GM12864 (cell line): ENCODE measurements around the gene DHRS1.

Experiments
- DNase-seq: peaks from one replicate; pipeline ENCODE4 v3.0.0-alpha.2; 2011; ENCODE audit warnings: low read depth
- H3K4me3 ChIP-seq: 2 replicates; pipeline ENCODE4 v1.5.1; 2011; ENCODE audit warnings: mild to moderate bottlenecking, low read depth, low read length, control low read depth
- TF ChIP-seq, protein P1 (sequence below): IDR thresholded peaks from 2 replicates; pipeline ENCODE4 v1.5.1; 2011; ENCODE audit warnings: low read depth, mild to moderate bottlenecking, moderate library complexity, low read length, control low read depth, inconsistent platforms; ENCODE audit errors: missing control alignments

DHRS1 gene

DNA sequence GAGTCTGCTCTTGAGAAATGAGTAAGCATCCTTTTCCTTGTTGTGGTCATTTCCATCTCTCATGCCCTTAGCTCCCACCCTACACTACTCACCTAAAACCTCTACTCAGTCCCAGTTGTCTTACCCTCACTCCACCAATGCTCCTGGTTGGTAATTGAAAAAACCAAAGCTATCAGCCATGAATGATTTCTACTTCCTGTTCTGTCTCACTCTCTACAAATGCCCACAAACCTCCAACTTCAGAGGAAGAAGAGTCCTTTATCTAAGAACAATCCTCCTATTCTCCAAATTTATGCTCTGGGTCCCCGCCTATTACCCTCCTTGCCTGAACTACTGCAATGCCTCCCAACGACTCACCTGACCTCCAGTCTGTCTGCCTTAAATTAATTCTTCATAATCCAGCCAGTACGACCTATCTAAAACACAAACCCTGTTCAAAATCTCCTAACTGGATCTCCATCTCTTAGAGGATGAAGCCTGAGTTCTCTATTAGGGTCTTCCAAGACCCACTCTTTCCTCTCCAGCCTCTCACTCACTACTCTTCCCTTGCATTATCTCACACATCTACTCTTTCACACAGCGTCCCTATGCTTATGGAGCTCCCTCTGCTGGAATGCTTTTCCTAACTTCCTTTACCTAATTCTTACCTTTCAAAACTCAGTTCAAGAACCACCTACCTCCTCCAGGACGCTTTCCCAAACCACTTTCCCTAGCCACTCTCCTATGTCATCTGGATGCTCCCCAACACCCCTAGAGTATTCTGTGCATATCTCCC, 2.2 kb downstream of the DHRS1 start:
- no peak overlapping the region for H3K4me3 ChIP-seq
- DNase-seq, result no peak
- TF ChIP-seq, protein P1, sequence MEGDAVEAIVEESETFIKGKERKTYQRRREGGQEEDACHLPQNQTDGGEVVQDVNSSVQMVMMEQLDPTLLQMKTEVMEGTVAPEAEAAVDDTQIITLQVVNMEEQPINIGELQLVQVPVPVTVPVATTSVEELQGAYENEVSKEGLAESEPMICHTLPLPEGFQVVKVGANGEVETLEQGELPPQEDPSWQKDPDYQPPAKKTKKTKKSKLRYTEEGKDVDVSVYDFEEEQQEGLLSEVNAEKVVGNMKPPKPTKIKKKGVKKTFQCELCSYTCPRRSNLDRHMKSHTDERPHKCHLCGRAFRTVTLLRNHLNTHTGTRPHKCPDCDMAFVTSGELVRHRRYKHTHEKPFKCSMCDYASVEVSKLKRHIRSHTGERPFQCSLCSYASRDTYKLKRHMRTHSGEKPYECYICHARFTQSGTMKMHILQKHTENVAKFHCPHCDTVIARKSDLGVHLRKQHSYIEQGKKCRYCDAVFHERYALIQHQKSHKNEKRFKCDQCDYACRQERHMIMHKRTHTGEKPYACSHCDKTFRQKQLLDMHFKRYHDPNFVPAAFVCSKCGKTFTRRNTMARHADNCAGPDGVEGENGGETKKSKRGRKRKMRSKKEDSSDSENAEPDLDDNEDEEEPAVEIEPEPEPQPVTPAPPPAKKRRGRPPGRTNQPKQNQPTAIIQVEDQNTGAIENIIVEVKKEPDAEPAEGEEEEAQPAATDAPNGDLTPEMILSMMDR, result peak; percentile 29

DNA sequence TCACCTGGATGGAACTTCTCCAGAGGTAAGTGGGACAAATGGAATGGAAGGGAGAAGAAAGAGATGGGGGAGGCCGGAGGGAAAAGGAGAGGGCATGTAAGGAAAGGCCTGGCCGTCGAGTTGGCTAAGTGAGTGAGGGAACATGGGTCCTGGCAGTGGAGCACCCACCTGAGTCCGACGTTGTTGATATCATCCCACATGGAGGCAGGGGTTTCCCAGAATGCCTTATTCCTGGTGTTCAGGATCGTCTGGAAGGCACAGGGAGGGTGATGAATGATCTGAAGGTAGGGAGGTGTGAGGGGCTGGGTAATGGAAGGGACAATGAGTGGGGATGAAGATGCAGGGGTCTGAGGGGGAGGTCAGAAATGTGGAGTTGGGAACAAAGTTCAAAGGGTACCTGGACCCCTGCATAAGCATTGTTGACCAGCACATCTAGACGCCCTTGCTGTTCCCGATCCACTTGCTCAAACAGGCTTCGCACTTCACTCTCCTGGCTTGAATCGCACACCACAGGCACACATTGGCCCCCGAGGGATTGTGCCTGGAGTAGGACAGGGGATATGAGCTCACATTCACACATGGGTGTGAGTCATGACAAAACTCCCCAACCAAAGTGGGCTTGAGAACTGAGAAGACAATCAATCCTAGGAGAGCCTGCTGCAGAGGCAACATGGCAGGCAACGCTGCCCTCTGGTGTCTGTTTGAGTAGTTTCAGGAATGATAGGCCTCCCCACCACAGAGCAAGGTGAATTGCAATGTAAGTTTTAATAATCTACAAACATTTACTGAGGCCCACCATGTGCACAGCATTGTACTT, 3.0 kb downstream of the DHRS1 start:
- TF ChIP-seq, protein P1, result peak; percentile 77
- no peak overlapping the region for H3K4me3 ChIP-seq
- DNase-seq, result peak; percentile 67

DNA sequence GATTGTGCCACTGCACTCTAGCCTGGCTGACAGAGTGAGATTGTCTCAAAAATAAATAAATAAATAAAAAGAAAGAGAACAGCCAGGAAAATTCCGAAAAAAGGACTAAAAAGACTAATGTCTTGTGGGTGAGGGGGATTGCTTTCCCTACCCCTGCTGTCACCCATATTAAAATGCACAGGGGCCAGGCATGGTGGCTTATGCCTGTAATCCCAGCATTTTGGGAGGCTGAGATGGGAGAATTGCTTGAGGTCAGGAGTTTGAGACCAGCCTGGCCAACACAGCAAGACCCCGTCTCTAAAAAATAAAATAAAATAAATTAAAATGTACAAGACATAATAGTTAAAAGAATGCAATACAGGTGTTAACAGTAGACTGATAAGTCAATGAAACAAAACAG, 6.1 kb downstream of the DHRS1 start:
- TF ChIP-seq, protein P1, result no peak
- no peak for DNase-seq
- H3K4me3 ChIP-seq, result no peak overlapping the region

DNA sequence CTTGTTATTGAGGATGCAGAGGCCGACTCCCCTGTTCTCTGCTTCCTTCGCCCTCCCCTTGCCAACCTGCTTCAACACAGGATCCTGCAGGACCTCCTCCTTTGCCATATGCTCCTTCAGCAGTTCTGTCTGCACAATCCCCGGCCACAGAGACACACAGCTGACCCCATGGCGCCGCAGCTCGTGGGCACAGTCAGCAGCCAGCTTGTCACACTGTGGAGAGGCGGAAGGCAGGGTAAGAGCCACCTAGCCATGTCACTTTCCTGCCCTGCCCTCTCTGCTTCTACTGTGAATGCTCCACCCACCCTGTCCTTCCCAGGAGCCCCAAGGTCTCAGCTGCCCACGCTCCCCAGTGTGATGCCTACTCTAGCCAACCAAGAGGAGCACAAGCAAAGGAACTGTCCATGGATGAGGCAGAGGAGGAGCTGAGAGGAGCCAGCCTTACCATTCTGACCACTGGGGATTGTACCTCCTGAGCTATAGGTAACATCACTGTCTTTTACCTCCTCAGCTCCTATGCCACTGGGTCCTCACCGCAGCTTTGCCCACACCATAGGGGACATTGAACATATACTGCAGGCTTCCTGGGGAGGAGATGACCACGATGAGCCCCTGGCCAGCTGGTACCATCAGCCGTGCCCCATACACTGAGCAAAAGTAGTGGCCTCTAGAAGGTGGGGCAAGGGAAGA, 7.3 kb downstream of the DHRS1 start:
- TF ChIP-seq, protein P1, result no peak
- no peak for DNase-seq
- no peak overlapping the region for H3K4me3 ChIP-seq

DNA sequence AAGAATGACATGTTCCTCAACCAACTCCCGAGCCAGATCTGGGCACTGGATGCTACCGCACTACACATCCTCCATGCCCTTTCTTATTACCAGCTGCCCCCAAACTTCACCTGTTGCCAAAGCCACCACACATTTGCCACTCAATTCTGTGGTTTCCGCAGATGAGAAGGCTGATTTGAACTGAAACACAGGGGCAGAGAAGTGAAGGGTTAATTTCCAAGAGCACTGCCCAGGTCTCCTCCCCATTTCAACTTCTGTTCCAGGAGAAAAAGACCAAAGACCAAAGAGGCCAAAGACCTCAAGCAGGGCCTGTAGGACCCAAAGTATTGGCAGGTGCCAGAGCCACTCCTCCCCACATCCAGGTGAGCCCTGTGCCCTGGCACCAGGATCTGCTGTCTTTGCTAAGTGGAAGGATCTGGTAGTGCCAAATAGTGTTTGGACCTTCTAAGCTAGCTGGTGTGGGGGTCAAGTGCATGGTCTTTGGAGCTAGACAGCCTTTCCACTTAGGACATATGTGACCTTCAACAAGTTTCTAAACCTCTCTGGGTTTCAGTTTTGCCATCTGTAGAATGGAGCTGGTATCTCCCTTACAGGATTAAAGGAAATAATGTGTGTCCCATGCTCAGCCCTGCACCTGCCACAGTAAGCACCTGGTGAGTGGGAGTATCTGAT, 8.0 kb downstream of the DHRS1 start:
- TF ChIP-seq, protein P1, result no peak
- no peak for DNase-seq

DNA sequence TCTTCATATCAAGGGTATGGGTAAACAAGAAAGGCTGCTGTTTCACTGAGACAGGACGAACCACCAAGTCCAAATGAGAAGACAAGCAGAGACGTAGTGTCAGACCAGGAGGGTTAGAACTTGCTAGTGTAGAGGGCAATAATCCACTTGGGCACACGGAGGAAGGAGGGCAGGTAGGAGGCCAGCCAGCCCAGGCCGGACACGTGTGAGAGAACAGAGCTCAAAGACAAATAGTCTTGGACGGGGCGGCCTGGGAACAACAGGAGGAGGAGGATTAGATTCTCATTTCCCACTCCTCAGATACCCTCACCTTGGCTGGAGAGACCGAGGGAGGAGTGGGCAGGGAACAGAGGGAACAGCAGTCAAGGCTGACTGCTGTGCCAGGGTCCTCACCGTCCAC, 8.8 kb downstream of the DHRS1 start:
- DNase-seq, result no peak
- TF ChIP-seq, protein P1, result no peak
- no peak overlapping the region for H3K4me3 ChIP-seq

More for the DNA sequence above, 8.0 kb downstream of the DHRS1 start:
- no peak overlapping the region for H3K4me3 ChIP-seq
